Stimulated activated naive CD8-positive, alpha-beta T cell treated with anti-CD3 and anti-CD28 coated beads, Interleukin-15, amount 100 ng/mL, for 72 hours (primary cell): ENCODE data around the gene WDHD1.
"Not testable (repeated sequence)": the region's sequence is repeated elsewhere in the genome, so short reads cannot be mapped to it uniquely, and the experiment has no call there.

ENCODE experiments used
- ATAC-seq: fragments of 150-1000 bp; cut with Tn5 transposase; 2 replicates; pipeline ENCODE4 v1.10.0; 2021; ENCODE audit warnings: mild to moderate bottlenecking, moderate library complexity
- DNase-seq, 2 donors: peaks; one replicate each; pipeline ENCODE4 v3.0.0; 2021 to 2022
- H3K27ac Mint-ChIP-seq, 2 donors: one replicate each; pipeline ENCODE4 v1.8.0; 2022; ENCODE audit warnings: mild to moderate bottlenecking in 2 of 2, mixed read lengths in 2 of 2, moderate library complexity in 2 of 2
- H3K27me3 Mint-ChIP-seq: one replicate; pipeline ENCODE4 v1.8.0; 2022; ENCODE audit warnings: mixed read lengths
- H3K4me1 Mint-ChIP-seq: one replicate; pipeline ENCODE4 v1.8.0; 2022; ENCODE audit warnings: mild to moderate bottlenecking, mixed read lengths
- H3K4me3 Mint-ChIP-seq, 2 donors: one replicate each; pipeline ENCODE4 v1.8.0; 2022; ENCODE audit warnings: mild to moderate bottlenecking in 2 of 2, mixed read lengths in 2 of 2, moderate library complexity in 1 of 2
- H3K9me3 Mint-ChIP-seq, 2 donors: one replicate each; pipeline ENCODE4 v1.8.0; 2022; ENCODE audit warnings: mixed read lengths in 2 of 2

WDHD1 gene, protein sequence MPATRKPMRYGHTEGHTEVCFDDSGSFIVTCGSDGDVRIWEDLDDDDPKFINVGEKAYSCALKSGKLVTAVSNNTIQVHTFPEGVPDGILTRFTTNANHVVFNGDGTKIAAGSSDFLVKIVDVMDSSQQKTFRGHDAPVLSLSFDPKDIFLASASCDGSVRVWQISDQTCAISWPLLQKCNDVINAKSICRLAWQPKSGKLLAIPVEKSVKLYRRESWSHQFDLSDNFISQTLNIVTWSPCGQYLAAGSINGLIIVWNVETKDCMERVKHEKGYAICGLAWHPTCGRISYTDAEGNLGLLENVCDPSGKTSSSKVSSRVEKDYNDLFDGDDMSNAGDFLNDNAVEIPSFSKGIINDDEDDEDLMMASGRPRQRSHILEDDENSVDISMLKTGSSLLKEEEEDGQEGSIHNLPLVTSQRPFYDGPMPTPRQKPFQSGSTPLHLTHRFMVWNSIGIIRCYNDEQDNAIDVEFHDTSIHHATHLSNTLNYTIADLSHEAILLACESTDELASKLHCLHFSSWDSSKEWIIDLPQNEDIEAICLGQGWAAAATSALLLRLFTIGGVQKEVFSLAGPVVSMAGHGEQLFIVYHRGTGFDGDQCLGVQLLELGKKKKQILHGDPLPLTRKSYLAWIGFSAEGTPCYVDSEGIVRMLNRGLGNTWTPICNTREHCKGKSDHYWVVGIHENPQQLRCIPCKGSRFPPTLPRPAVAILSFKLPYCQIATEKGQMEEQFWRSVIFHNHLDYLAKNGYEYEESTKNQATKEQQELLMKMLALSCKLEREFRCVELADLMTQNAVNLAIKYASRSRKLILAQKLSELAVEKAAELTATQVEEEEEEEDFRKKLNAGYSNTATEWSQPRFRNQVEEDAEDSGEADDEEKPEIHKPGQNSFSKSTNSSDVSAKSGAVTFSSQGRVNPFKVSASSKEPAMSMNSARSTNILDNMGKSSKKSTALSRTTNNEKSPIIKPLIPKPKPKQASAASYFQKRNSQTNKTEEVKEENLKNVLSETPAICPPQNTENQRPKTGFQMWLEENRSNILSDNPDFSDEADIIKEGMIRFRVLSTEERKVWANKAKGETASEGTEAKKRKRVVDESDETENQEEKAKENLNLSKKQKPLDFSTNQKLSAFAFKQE

DNA sequence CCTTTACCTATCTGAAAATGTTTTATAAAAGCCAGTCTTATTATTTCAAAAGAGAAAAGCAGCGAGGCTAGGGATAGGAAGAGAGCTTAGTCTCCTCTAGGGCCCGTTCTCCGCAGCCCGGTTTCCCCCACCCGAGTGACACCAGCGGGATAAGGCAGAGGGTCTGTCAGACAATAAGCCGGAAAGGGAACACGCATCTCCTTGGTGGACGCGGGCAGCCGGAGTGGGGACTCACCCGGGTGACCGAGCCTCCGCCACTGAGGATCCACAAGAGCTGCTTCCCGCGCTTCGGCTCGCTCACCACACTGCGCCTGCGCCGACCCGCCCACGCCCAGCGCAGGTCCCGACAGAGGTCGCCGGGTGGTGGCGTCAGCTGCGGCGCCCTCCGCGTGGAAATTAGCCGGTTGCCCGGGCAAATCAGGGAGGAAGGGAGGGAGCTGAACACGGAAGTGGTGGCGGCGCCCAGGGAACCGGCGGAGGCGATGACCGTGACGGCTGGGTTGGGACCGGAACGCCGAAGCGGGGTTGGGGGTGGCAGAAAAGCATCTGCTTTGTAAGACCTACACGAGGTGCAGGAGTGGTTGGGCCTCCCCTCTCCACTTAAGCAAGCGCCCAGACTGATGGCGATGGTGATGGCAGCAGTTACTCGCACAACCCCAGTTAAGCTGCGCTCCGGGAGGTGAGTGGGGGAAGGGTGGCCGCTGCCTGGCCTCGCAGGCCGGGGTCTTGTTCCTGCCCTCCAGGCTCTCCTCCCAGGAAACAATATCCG, at the start of gene WDHD1, which contains the start of gene SOCS4:
WDHD1 (minus strand) TSS at position 307 of the 769 bp plus-strand sequence. CDS start 312 bp downstream, outside the sequence.
SOCS4 (plus strand) TSS at position 444 of the 769 bp plus-strand sequence. CDS start 15,806 bp downstream, outside the sequence.
- Mint-ChIP-seq H3K27me3 (no peaks in the 10 kb centered on the region), H3K9me3 (no peaks in the 10 kb centered on the region), H3K4me1 (peaks cover 53% of the 10 kb centered on the region), H3K27ac (peak within 1 kb of the TSS; percentile 98), H3K4me3 (peak within 1 kb of the TSS; percentile 84 to 94)
- ATAC-seq: peak; percentile 95
- peak; percentile 98 for DNase-seq

DNA sequence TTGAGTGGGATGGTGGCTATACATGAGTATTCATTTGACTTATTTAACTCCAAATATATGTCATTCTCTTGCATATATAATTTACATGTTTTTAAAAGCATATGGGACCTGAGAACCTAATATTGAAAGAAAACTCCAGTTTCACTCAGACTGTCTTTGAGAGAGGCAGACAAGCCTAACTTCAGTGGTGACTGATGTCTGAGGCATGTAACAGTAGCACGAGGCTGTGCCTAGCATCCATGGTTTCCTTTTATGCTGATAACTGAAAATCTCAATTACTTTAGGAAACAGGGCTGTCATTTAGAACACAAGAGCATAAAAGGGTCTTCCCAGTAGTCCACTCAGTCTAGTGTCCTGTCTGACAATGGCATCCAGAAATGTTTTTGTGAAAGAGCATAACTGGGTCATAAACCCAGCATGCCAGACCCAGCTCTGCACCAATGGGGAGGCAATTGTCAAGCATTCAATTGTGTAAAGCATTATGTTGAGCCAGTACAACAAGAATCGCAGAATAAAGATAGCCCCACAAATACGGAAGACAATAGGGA, 48.8 kb upstream of the WDHD1 start:
- H3K27ac Mint-ChIP-seq: peak overlapping the region in 1 of 2 donors; percentile 1
- peaks cover 33% of the 10 kb centered on the region for H3K4me1 Mint-ChIP-seq
- H3K27me3 Mint-ChIP-seq: no peaks in the 10 kb centered on the region
- H3K4me3 Mint-ChIP-seq: no peak overlapping the region
- DNase-seq: no peak
- ATAC-seq: no peak
- H3K9me3 Mint-ChIP-seq: no peaks in the 10 kb centered on the region

GRCh38 chr14:55074662-55075061, 47.8 kb upstream of the WDHD1 start:
- Mint-ChIP-seq H3K4me1 (peaks cover 33% of the 10 kb centered on the region), H3K4me3 (peak overlapping the region in 1 of 2 donors; percentile 12), H3K27ac (peak overlapping the region in 1 of 2 donors; percentile 66), H3K27me3 (no peaks in the 10 kb centered on the region), H3K9me3 (no peaks in the 10 kb centered on the region)
- no peak for DNase-seq
- ATAC-seq: peak; percentile 16

DNA sequence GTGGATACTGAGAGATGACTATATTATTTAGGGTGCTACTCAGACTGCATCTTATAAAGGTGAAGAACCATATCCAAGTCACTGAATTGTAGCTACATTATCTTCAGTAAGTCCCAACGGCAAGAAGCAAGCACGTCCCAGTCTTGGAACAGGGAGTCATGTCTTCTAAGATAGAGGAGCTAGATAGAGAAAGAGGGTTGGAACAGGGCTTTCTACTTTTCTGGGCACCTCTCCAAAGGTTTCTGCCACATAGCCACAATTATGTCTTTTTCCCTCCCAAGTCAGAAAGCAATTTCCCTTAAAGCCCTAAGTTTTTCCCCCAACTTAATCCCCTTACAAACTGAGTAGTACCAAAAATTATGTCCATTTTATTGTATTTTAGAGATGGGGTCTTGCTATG, 47.0 kb upstream of the WDHD1 start:
- no peak for ATAC-seq
- Mint-ChIP-seq H3K27ac (no peak overlapping the region), H3K9me3 (no peaks in the 10 kb centered on the region), H3K4me3 (no peak overlapping the region), H3K4me1 (peaks cover 33% of the 10 kb centered on the region), H3K27me3 (no peaks in the 10 kb centered on the region)
- DNase-seq: no peak

DNA sequence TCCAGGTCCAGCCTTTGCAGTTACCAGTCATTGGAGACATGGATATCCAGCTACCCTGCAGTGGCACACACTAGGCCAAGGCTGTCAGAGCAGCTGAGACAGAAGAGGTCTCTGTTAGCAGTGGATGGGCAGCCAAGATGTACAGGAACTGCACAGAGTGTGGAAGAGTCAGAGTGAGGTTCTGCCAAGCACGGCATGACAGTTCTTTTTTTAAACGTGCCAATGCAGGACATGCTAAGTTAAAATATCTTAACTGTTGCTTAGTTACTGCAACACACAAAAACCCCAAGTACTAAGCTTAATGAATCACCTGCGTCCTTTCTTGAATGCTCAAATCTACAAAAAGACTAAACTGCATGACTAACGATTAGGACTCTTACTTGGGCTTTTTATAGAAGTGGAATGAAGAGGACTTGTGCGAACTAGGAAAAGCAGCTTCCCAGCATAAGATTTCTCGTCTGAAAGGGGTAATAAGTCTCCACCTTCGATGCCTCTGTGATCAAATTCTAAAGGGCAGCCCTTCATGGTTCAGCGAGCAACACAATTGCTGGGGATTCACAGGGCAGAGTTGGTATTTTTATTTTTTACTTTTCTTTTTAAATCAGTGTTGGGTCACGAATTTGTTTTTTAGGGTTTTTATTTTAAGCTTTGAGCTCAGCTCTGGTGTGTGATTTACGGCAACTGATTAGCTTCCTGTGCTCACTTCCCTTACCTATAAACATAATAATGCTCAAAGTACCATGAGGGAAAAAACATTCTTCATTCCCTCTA, 45.2 kb upstream of the WDHD1 start:
- DNase-seq (peak in 1 of 2 donors; percentile 16), ATAC-seq (peak; percentile 90)
- Mint-ChIP-seq H3K27me3 (no peaks in the 10 kb centered on the region), H3K4me3 (peak overlapping the region; percentile 24 to 27), H3K27ac (peak overlapping the region; percentile 5 to 6), H3K4me1 (peaks cover 33% of the 10 kb centered on the region), H3K9me3 (no peaks in the 10 kb centered on the region)

DNA sequence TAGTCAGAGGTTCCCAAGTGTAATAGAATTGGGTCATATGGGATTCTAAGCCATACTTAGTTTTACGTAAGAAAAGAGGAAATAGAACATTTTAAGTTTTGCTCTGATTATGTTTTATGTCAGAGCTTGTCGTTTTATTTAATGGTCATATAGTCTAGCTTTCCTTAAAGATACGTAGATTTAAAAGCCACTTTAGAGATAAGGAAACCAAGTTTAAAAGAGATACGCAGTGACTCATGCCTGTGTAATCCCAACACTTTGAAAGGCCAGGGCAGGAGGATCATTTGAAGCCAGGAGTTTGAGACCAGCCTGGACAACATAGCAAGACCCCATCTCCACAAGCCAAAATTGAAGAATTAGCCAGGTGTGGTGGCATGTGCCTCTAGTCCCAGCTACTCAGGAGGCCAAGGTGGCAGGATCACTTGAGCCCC, 44.1 kb upstream of the WDHD1 start:
- Mint-ChIP-seq H3K9me3 (no peaks in the 10 kb centered on the region), H3K4me1 (peaks cover 33% of the 10 kb centered on the region), H3K27ac (peak overlapping the region in 1 of 2 donors; percentile 25), H3K27me3 (no peaks in the 10 kb centered on the region), H3K4me3 (no peak overlapping the region)
- no peak for DNase-seq
- ATAC-seq: no peak

DNA sequence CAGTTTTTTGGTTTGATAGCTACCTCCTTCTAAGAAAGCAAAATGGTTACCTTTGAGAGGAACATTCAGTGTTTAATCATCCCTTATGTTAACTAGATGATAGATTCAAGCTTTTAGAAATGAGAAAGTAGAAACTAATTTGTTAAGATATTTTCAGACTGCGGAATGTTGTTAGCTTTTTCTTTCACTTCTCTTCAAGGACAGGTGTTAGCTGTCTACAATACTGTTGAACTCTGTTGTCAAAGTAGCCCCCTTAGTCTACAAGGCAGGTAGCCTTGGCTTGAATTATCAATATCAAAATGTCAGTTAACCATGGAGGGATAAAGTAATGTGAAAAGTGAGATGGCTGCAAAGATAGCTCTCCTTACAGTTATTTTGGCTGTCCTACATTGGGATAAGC, 39.3 kb upstream of the WDHD1 start:
- no peak for DNase-seq
- H3K4me1 Mint-ChIP-seq: peaks cover 17% of the 10 kb centered on the region
- no peaks in the 10 kb centered on the region for H3K9me3 Mint-ChIP-seq
- H3K27ac Mint-ChIP-seq: no peak overlapping the region
- no peaks in the 10 kb centered on the region for H3K27me3 Mint-ChIP-seq
- H3K4me3 Mint-ChIP-seq: no peak overlapping the region
- no peak for ATAC-seq

DNA sequence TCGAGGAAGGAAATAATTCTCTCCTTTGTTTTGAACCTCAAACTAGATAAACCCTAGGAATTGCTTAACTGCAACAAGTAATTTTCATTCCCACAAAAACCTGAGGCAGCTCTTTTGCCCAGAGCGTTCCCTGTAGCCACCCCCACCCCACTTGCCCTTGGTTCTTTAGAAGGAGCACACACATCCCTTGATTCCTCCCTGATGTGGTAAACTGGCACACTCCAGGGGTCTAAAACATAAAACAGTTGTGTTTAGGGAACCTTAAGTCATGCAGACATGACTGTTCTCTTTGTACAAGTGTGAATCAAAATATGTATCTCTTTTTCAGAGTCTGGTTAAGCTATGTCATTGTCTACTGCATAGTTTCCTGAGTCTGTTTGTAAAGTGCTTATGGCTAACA, 38.5 kb upstream of the WDHD1 start:
- Mint-ChIP-seq H3K27ac (peak overlapping the region in 1 of 2 donors; percentile 61), H3K27me3 (no peaks in the 10 kb centered on the region), H3K9me3 (no peaks in the 10 kb centered on the region), H3K4me1 (peaks cover 19% of the 10 kb centered on the region), H3K4me3 (no peak overlapping the region)
- ATAC-seq (no peak), DNase-seq (no peak)

DNA sequence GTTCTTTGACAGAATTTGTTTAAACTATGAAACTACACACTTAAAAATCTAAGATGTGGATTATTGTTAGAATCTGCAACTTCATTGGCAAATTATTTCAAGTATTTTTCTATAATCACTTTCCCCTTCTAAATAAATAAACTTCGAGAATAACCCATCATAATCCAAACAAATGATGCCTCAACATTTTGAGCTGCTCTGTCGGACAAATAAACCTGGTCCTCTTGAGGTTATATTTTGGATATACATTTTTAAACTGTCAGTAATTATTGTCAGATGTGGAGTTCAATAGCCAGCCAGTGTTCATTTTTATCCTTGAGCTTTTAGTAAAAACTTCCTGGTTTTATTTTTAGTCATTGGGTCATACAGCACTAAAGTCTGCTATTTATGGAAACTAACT, 38.0 kb upstream of the WDHD1 start:
- ATAC-seq, DNase-seq, H3K27me3 Mint-ChIP-seq, H3K27ac Mint-ChIP-seq, H3K9me3 Mint-ChIP-seq, H3K4me3 Mint-ChIP-seq: not testable (repeated sequence)
- H3K4me1 Mint-ChIP-seq: peaks cover 20% of the 10 kb centered on the region

- DNase-seq: no peak
- Mint-ChIP-seq H3K4me1 (peaks cover 33% of the 10 kb centered on the region), H3K4me3 (no peak overlapping the region), H3K27me3 (no peaks in the 10 kb centered on the region), H3K27ac (no peak overlapping the region), H3K9me3 (no peaks in the 10 kb centered on the region)
- ATAC-seq: no peak
Observed at GRCh38 chr14:55062517-55063351, 35.8 kb upstream of the WDHD1 start.

DNA sequence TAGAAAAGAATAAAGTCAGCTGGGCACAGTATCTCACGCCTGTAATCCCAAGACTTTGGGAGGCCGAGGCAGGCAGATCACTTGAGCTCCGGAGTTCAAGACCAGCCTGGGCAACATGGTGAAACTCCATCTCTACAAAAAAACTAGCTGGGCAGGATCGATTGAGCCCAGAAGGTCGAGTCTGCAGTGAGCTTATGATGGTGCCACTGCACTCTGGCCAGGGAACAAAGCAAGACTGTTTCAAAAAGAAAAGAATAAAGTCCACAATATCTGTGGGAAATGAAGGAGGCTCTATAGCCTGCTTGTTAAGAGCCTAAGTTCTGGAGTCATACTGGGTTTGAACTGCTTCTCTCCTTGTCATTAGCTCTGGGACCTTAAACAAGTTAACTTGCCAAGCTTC, 32.4 kb upstream of the WDHD1 start:
- Mint-ChIP-seq H3K4me1 (peaks cover 42% of the 10 kb centered on the region), H3K4me3 (no peak overlapping the region), H3K27ac (no peak overlapping the region), H3K27me3 (no peaks in the 10 kb centered on the region), H3K9me3 (no peaks in the 10 kb centered on the region)
- DNase-seq: no peak
- ATAC-seq: no peak

- ATAC-seq: no peak
- no peak for DNase-seq
- Mint-ChIP-seq H3K27ac (no peak overlapping the region), H3K4me1 (peaks cover 51% of the 10 kb centered on the region), H3K4me3 (no peak overlapping the region), H3K27me3 (no peaks in the 10 kb centered on the region), H3K9me3 (no peaks in the 10 kb centered on the region)
Observed at GRCh38 chr14:55057919-55058318, 31.0 kb upstream of the WDHD1 start.

GRCh38 chr14:55054098-55054497, 27.2 kb upstream of the WDHD1 start:
- H3K9me3 Mint-ChIP-seq: no peaks in the 10 kb centered on the region
- ATAC-seq: no peak
- H3K4me1 Mint-ChIP-seq: peaks cover 42% of the 10 kb centered on the region
- H3K4me3 Mint-ChIP-seq: peak overlapping the region in 1 of 2 donors; percentile 96
- DNase-seq: no peak
- H3K27ac Mint-ChIP-seq: no peak overlapping the region
- no peaks in the 10 kb centered on the region for H3K27me3 Mint-ChIP-seq
